ENCODE data around the gene OXT.
"Not testable (repeated sequence)": the region's sequence is repeated elsewhere in the genome, so short reads cannot be mapped to it uniquely, and the experiment has no call there.

Gene OXT

DNA sequence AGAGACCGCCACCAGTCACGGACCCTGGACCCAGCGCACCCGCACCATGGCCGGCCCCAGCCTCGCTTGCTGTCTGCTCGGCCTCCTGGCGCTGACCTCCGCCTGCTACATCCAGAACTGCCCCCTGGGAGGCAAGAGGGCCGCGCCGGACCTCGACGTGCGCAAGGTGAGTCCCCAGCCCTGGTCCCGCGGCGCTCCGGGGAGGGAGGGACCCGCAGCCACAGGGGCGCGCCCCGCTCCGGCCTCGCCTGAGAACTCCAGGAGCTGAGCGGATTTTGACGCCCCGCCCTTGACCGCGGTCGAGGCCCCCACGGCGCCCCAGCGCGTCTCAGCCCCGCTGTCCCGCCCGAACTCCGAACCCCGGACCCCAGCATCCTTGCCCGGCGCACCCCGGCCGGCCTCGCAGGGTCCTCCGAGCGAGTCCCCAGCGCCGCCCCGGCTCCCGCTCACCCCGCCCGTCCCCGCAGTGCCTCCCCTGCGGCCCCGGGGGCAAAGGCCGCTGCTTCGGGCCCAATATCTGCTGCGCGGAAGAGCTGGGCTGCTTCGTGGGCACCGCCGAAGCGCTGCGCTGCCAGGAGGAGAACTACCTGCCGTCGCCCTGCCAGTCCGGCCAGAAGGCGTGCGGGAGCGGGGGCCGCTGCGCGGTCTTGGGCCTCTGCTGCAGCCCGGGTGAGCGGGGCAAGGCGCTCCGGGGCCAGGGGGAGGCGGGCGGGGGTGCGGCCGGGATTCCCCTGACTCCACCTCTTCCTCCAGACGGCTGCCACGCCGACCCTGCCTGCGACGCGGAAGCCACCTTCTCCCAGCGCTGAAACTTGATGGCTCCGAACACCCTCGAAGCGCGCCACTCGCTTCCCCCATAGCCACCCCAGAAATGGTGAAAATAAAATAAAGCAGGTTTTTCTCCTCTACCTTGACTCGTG lies at the start of gene OXT:
TSS of gene OXT (plus strand) at position 11 of the 920 bp plus-strand sequence. CDS start at position 47, 36 bp downstream.
- Histone ChIP-seq H3K27me3 (ENCODE audit: control insufficient read depth in 2 of 2, insufficient read depth in 2 of 2, low read length in 2 of 2) (peaks cover 0 to 20% of the 10 kb centered on the region in 2 donors), H3K4me1 (ENCODE audit: control insufficient read depth in 2 of 2, insufficient read depth in 2 of 2, low read length in 2 of 2) (peaks cover 0 to 6% of the 10 kb centered on the region in 2 donors), H3K36me3 (ENCODE audit: control insufficient read depth in 2 of 2, insufficient read depth in 2 of 2, low read length in 2 of 2) (no peaks in the 10 kb centered on the region), H3K27ac (ENCODE audit: low read depth in 2 of 2, low read length in 2 of 2) (no peak within 1 kb of the TSS), H3K4me3 (ENCODE audit: low read length in 2 of 2) (peak within 1 kb of the TSS; percentile 41 to 46), H3K9ac (ENCODE audit: low read depth in 1 of 2, low read length in 2 of 2) (peak within 1 kb of the TSS in 1 of 2 donors; percentile 24), H3K9me3 (ENCODE audit: control insufficient read depth in 2 of 2, low read length in 2 of 2) (no peaks in the 10 kb centered on the region)

DNA sequence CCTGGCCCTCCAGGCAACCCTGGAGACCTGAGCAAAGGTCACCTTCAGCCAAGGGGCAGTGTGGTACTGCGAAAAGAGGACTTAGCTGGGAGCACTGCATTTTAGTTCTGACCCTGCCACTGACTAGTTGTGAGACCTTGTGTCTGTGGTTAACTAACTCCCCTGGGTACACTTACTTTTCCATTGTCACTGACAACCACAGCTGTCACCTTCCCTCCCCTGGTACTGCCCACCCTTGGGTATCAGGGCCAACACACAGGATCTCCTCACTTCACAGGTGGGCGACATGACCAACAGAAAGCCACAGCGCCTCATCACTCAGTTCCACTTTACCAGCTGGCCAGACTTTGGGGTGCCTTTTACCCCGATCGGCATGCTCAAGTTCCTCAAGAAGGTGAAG lies 49.6 kb upstream of the OXT start:
- Histone ChIP-seq H3K36me3 (ENCODE audit: control insufficient read depth in 2 of 2, insufficient read depth in 2 of 2, low read length in 2 of 2) (peaks cover 24 to 57% of the 10 kb centered on the region in 2 donors), H3K27me3 (ENCODE audit: control insufficient read depth in 2 of 2, insufficient read depth in 2 of 2, low read length in 2 of 2) (no peaks in the 10 kb centered on the region), H3K4me3 (ENCODE audit: low read length in 2 of 2) (no peak overlapping the region), H3K9me3 (ENCODE audit: control insufficient read depth in 2 of 2, low read length in 2 of 2) (no peaks in the 10 kb centered on the region), H3K27ac (ENCODE audit: low read depth in 2 of 2, low read length in 2 of 2) (no peak overlapping the region), H3K4me1 (ENCODE audit: control insufficient read depth in 2 of 2, insufficient read depth in 2 of 2, low read length in 2 of 2) (peaks cover 0 to 9% of the 10 kb centered on the region in 2 donors), H3K9ac (ENCODE audit: low read depth in 1 of 2, low read length in 2 of 2) (no peak overlapping the region)

DNA sequence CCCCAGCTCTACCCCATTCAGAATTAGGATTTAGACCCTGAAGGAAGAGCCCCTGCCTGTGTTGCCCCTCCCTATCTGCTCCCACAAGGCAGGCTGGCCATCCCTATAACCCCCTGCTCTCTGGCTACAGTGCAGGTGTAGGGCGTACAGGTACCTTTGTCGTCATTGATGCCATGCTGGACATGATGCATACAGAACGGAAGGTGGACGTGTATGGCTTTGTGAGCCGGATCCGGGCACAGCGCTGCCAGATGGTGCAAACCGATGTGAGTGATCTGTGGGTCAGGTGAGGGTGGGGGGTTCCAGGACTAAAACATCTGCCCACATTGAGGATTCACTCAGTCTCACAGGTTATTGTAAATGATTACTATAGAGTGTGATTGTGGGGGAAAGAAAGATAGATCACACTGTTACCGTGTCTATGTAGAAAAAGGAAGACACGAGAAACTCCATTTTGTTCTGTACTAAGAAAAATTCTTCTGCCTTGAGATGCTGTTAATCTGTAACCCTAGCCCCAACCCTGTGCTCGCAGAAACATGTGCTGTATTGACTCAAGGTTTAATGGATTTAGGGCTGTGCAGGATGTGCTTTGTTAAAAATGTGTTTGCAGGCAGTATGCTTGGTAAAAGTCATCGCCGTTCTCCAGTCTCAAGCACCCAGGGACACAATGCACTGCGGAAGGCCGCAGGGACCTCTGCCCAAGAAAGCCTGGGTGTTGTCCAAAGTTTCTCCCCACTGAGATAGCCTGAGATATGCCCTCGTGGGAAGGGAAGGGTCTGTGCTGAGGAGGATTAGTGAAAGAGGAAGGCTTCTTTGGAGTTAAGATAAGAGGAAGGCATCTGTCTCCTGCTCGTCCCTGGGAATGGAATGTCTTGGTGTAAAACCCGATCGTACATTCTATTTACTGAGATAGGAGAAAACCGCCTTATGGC lies 48.6 kb upstream of the OXT start:
- not testable (repeated sequence) for H3K9ac ChIP-seq (ENCODE audit: low read depth in 1 of 2, low read length in 2 of 2); H3K4me1 ChIP-seq (ENCODE audit: control insufficient read depth in 2 of 2, insufficient read depth in 2 of 2, low read length in 2 of 2); H3K4me3 ChIP-seq (ENCODE audit: low read length in 2 of 2); H3K9me3 ChIP-seq (ENCODE audit: control insufficient read depth in 2 of 2, low read length in 2 of 2); H3K27ac ChIP-seq (ENCODE audit: low read depth in 2 of 2, low read length in 2 of 2); H3K27me3 ChIP-seq (ENCODE audit: control insufficient read depth in 2 of 2, insufficient read depth in 2 of 2, low read length in 2 of 2)
- peaks cover 35 to 61% of the 10 kb centered on the region in 2 donors for H3K36me3 ChIP-seq (ENCODE audit: control insufficient read depth in 2 of 2, insufficient read depth in 2 of 2, low read length in 2 of 2)

DNA sequence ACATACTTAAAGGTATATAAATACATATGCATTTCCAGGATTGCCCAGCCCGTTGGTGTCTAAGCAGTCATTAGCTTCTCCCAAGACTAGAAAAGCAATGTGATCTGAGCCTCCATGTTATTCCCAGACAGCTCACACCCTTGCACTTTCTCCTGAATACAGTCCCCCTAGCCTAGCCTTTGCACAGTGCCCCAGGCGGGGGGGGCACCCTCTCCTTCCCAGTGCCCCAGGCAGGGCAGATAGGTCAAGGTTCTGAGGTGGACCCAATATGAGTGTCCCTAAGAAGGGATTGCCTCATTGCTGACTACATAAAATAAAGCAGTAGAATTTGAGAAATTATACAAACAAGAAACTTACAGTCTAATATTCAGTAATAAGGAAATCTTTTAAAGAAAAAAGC lies 43.4 kb upstream of the OXT start:
- H3K36me3 ChIP-seq (ENCODE audit: control insufficient read depth in 2 of 2, insufficient read depth in 2 of 2, low read length in 2 of 2): peaks cover 50 to 63% of the 10 kb centered on the region in 2 donors
- H3K9me3 ChIP-seq (ENCODE audit: control insufficient read depth in 2 of 2, low read length in 2 of 2): no peaks in the 10 kb centered on the region
- no peak overlapping the region for H3K4me3 ChIP-seq (ENCODE audit: low read length in 2 of 2)
- H3K4me1 ChIP-seq (ENCODE audit: control insufficient read depth in 2 of 2, insufficient read depth in 2 of 2, low read length in 2 of 2): peaks cover 0 to 3% of the 10 kb centered on the region in 2 donors
- no peak overlapping the region for H3K9ac ChIP-seq (ENCODE audit: low read depth in 1 of 2, low read length in 2 of 2)
- H3K27me3 ChIP-seq (ENCODE audit: control insufficient read depth in 2 of 2, insufficient read depth in 2 of 2, low read length in 2 of 2): no peaks in the 10 kb centered on the region
- H3K27ac ChIP-seq (ENCODE audit: low read depth in 2 of 2, low read length in 2 of 2): no peak overlapping the region

DNA sequence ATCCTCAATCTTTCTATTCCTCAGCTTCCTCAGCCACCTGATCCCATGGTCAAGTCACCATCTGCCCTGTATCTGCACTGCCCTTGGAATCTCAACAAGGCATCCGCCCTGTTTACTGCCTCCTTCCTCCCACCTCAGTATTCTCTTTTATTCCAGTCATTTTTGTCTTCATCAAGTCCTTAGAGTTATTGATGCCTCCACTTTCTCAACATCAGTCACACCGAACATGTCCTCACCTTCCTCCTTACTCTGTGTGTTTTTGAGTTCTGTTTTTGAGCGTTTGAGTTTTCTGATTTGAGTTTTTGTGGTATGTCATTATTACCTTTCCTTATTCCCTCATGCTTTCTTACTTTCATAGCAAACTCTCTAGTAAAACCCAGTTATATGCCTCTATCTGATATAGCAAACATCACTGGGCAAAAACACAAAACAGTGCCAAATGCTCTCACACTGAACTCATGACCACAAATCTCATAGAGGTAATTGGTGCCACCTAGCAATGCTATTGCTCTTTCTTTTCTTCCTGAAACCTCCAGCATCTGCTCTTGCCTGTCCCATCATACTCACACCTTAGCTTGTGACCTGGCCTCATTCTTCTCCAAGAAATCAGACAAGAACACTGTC lies 39.8 kb upstream of the OXT start:
- H3K9me3 ChIP-seq (ENCODE audit: control insufficient read depth in 2 of 2, low read length in 2 of 2): no peaks in the 10 kb centered on the region
- no peak overlapping the region for H3K4me3 ChIP-seq (ENCODE audit: low read length in 2 of 2)
- H3K36me3 ChIP-seq (ENCODE audit: control insufficient read depth in 2 of 2, insufficient read depth in 2 of 2, low read length in 2 of 2): peaks cover 57 to 64% of the 10 kb centered on the region in 2 donors
- H3K27ac ChIP-seq (ENCODE audit: low read depth in 2 of 2, low read length in 2 of 2): no peak overlapping the region
- H3K27me3 ChIP-seq (ENCODE audit: control insufficient read depth in 2 of 2, insufficient read depth in 2 of 2, low read length in 2 of 2): no peaks in the 10 kb centered on the region
- H3K9ac ChIP-seq (ENCODE audit: low read depth in 1 of 2, low read length in 2 of 2): no peak overlapping the region
- H3K4me1 ChIP-seq (ENCODE audit: control insufficient read depth in 2 of 2, insufficient read depth in 2 of 2, low read length in 2 of 2): no peaks in the 10 kb centered on the region

DNA sequence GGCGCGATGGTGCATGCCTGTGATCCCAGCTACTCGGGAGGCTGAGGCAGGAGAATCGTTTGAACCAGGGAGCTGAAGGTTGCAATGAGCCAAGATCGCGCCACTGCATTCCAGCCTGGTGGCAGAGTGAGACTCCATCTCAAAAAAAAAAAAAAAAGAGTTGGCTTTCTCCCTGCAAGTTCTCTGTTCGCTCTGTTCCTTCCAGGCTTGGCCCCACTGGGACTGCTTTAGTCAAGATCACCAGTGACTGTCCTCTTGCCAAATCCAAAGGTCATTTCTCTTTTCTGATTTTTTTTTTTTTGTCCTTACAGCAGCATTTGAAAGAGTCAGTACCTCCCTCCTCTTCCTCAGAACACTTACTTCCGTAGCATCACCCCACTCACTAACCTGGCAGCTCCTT lies 38.8 kb upstream of the OXT start:
- no peak overlapping the region for H3K27ac ChIP-seq (ENCODE audit: low read depth in 2 of 2, low read length in 2 of 2)

DNA sequence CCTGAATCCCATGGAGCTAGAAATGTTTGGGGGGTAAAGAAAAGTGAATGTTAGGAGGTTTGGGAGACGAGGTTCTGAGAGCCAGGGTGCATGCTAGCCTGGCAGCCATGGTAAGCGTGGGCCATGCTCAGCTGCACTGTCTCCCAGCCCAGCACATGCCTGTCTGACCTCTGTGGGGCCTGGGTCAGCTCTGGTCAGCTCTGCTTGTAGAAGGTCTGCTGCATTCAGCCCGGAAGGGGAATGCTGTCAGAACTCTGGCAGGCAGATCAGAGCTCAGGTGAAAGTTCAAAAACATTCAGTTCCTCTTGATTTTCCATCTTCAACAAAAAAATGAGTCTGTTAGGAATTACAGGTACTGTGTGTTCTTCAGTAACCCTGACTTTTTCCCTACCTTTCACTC lies 33.8 kb upstream of the OXT start:
- Histone ChIP-seq H3K4me1 (ENCODE audit: control insufficient read depth in 2 of 2, insufficient read depth in 2 of 2, low read length in 2 of 2) (peaks cover 0 to 7% of the 10 kb centered on the region in 2 donors), H3K9ac (ENCODE audit: low read depth in 1 of 2, low read length in 2 of 2) (no peak overlapping the region), H3K4me3 (ENCODE audit: low read length in 2 of 2) (no peak overlapping the region), H3K27me3 (ENCODE audit: control insufficient read depth in 2 of 2, insufficient read depth in 2 of 2, low read length in 2 of 2) (no peaks in the 10 kb centered on the region), H3K36me3 (ENCODE audit: control insufficient read depth in 2 of 2, insufficient read depth in 2 of 2, low read length in 2 of 2) (peaks cover 53 to 65% of the 10 kb centered on the region in 2 donors), H3K9me3 (ENCODE audit: control insufficient read depth in 2 of 2, low read length in 2 of 2) (no peaks in the 10 kb centered on the region), H3K27ac (ENCODE audit: low read depth in 2 of 2, low read length in 2 of 2) (no peak overlapping the region)

More for the DNA sequence above, 38.8 kb upstream of the OXT start:
- no peak overlapping the region for H3K4me3 ChIP-seq (ENCODE audit: low read length in 2 of 2)
- H3K9ac ChIP-seq (ENCODE audit: low read depth in 1 of 2, low read length in 2 of 2): no peak overlapping the region
- peaks cover 57 to 64% of the 10 kb centered on the region in 2 donors for H3K36me3 ChIP-seq (ENCODE audit: control insufficient read depth in 2 of 2, insufficient read depth in 2 of 2, low read length in 2 of 2)
- no peaks in the 10 kb centered on the region for H3K27me3 ChIP-seq (ENCODE audit: control insufficient read depth in 2 of 2, insufficient read depth in 2 of 2, low read length in 2 of 2)
- no peaks in the 10 kb centered on the region for H3K9me3 ChIP-seq (ENCODE audit: control insufficient read depth in 2 of 2, low read length in 2 of 2)
- H3K4me1 ChIP-seq (ENCODE audit: control insufficient read depth in 2 of 2, insufficient read depth in 2 of 2, low read length in 2 of 2): no peaks in the 10 kb centered on the region

DNA sequence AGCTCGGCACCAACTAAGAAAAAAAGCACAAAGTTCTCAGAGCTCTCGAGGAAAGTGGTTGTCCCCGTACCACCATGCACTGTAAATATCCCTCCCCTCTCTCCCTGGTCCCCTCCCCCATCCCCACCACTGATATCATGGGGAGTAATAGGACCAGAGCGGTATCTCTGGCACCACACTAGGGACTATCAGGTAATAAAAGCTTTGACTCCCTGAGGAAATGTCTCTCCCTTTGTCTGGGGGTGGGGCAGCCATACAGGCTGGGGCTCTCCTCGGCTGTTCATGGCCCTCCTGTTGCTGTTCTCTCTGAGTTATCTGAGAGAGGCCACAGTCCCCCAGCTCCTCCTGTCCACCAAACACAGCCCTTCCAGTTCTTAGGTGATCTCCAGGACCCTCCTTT lies 33.0 kb upstream of the OXT start:
- H3K9me3 ChIP-seq (ENCODE audit: control insufficient read depth in 2 of 2, low read length in 2 of 2): no peaks in the 10 kb centered on the region
- no peak overlapping the region for H3K27ac ChIP-seq (ENCODE audit: low read depth in 2 of 2, low read length in 2 of 2)
- no peak overlapping the region for H3K4me3 ChIP-seq (ENCODE audit: low read length in 2 of 2)
- no peak overlapping the region for H3K9ac ChIP-seq (ENCODE audit: low read depth in 1 of 2, low read length in 2 of 2)
- peaks cover 53 to 61% of the 10 kb centered on the region in 2 donors for H3K36me3 ChIP-seq (ENCODE audit: control insufficient read depth in 2 of 2, insufficient read depth in 2 of 2, low read length in 2 of 2)
- H3K4me1 ChIP-seq (ENCODE audit: control insufficient read depth in 2 of 2, insufficient read depth in 2 of 2, low read length in 2 of 2): peaks cover 0 to 7% of the 10 kb centered on the region in 2 donors
- H3K27me3 ChIP-seq (ENCODE audit: control insufficient read depth in 2 of 2, insufficient read depth in 2 of 2, low read length in 2 of 2): no peaks in the 10 kb centered on the region

DNA sequence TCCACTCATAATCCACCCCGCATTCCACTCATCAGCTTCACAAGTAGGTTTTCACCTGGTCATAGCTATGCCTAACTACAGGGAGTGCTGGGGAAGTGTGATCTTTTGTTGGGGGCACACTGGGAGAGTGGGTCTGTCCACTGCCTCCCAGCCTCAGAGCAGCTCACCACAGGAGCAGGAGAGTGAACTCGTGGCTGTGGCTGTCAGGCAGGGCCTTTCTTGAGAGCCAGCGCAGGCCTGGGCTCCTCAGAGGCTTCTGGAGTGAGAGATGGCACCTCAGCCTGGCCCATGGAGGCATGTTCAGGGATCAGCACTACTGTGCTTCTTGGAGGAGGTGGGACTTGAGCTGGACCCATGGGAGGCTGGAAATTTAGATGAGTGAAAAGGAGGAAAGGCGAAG lies 32.0 kb upstream of the OXT start:
- Histone ChIP-seq H3K4me1 (ENCODE audit: control insufficient read depth in 2 of 2, insufficient read depth in 2 of 2, low read length in 2 of 2) (peaks cover 0 to 7% of the 10 kb centered on the region in 2 donors), H3K9me3 (ENCODE audit: control insufficient read depth in 2 of 2, low read length in 2 of 2) (no peaks in the 10 kb centered on the region), H3K9ac (ENCODE audit: low read depth in 1 of 2, low read length in 2 of 2) (no peak overlapping the region), H3K27me3 (ENCODE audit: control insufficient read depth in 2 of 2, insufficient read depth in 2 of 2, low read length in 2 of 2) (no peaks in the 10 kb centered on the region), H3K27ac (ENCODE audit: low read depth in 2 of 2, low read length in 2 of 2) (no peak overlapping the region), H3K36me3 (ENCODE audit: control insufficient read depth in 2 of 2, insufficient read depth in 2 of 2, low read length in 2 of 2) (peaks cover 53 to 58% of the 10 kb centered on the region in 2 donors), H3K4me3 (ENCODE audit: low read length in 2 of 2) (no peak overlapping the region)

All from mucosa of rectum (tissue), 2 donors.